Vagina (tissue), 2 donors: ENCODE results near the gene TMEM255B.

ENCODE experiments used
- CTCF ChIP-seq, 3 experiments: fragments of 450-650 bp in 2 of 3; fragments of 200-600 bp in 1 of 3; sonication (generic) in 1 of 3; IDR thresholded peaks; one replicate each; pipeline ENCODE4 v1.5.1; 2017 to 2019; ENCODE audit warnings: antibody characterized with exemption in 3 of 3, mild to moderate bottlenecking in 2 of 3, moderate library complexity in 2 of 3
- POLR2A ChIP-seq, 2 donors: fragments of 450-650 bp; IDR thresholded peaks; one replicate each; pipeline ENCODE4 v1.6.1; 2017; ENCODE audit warnings: antibody characterized with exemption in 2 of 2, mild to moderate bottlenecking in 2 of 2, moderate library complexity in 2 of 2

GRCh38 chr13:113723410-113724015, 35.5 kb upstream of the TMEM255B start:
- TF ChIP-seq CTCF (IDR thresholded peaks at IDR 0.05) (no peak), POLR2A (IDR thresholded peaks at IDR 0.05) (no peak)
